ENCODE data around the gene CEP85. TPM values are rescaled to one million over a fixed set of nuclear protein-coding genes. Genes with fewer than 3 reads are reported as not detected.

CEP85 gene
- total and polyA plus RNA-seq, 10 of the 15 experiments (the other 5 are each of a cell fraction or from before 2014, with no cell fraction given): 8.4 to 26.8 (median 21.5) TPM

GRCh38 chr1:26220199-26220912 lies 13.6 kb upstream of the CEP85 start:
- in situ Hi-C loops (cut with MboI) (no loop called here), intact Hi-C loops (cut with micrococcal nuclease; ENCODE audit: unreplicated experiment) (no loop called here)
- BruUV-seq (replicated peaks): no TSS peak

More at GRCh38 chr1:26220199-26220912, 13.6 kb upstream of the CEP85 start:
- POLR2A ChIA-PET: interaction anchor here (1.2 kb wide), 1 partner anchor 14 kb away, joined by 3 read pairs; the partner anchor contains the start of gene CEP85
- Histone ChIP-seq H3K27me3 (replicated peaks in 1 of 2; ENCODE audit: control insufficient read depth in 2 of 2, insufficient read depth in 2 of 2, low read length in 1 of 2) (peaks cover 0 to 2% of the 10 kb centered on the region in 2 experiments; a peak in 2 of 4 replicates), H3K27ac (ENCODE audit: control insufficient read depth, insufficient read depth) (no peak overlapping the region), H3K79me2 (ENCODE audit: control insufficient read depth, insufficient read depth, low read length) (no peaks in the 10 kb centered on the region), H4K20me1 (ENCODE audit: control insufficient read depth, insufficient read depth) (no peaks in the 10 kb centered on the region; the same call in 1 of the 2 replicates), H3K4me3 (no peak overlapping the region), H3K4me1 (ENCODE audit: control insufficient read depth, insufficient read depth, low read length) (no peaks in the 10 kb centered on the region), H3K9ac (ENCODE audit: control insufficient read depth, insufficient read depth, low read length) (no peak overlapping the region), H3K9me3 (replicated peaks; ENCODE audit: control insufficient read depth, insufficient read depth, low read length) (no peaks in the 10 kb centered on the region), H3K4me2 (ENCODE audit: control insufficient read depth, insufficient read depth) (no peak overlapping the region), H3K36me3 (ENCODE audit: control insufficient read depth in 2 of 2, insufficient read depth in 2 of 2, low read length in 1 of 2) (no peaks in the 10 kb centered on the region), H2AFZ (ENCODE audit: control insufficient read depth, low read depth, low read length) (no peak overlapping the region)
- no peak for DNase-seq (ENCODE audit: low read depth, low spot score)
- no peak for FAIRE-seq
- TF ChIP-seq, protein P1, sequence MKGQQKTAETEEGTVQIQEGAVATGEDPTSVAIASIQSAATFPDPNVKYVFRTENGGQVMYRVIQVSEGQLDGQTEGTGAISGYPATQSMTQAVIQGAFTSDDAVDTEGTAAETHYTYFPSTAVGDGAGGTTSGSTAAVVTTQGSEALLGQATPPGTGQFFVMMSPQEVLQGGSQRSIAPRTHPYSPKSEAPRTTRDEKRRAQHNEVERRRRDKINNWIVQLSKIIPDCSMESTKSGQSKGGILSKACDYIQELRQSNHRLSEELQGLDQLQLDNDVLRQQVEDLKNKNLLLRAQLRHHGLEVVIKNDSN (IDR thresholded peaks at IDR 0.05; ENCODE audit: borderline replicate concordance, extremely low read length, insufficient read depth, low read depth, low read length): no peak
- TF ChIP-seq JUNB (IDR thresholded peaks at IDR 0.05) (no peak), RCOR1 (conservative IDR thresholded peaks at IDR 0.05; ENCODE audit: low read depth, low read length) (no peak), SP1 (IDR thresholded peaks at IDR 0.05; ENCODE audit: low read depth, low read length) (no peak), PKNOX1 (IDR thresholded peaks at IDR 0.05) (no peak)
- TF ChIP-seq, protein P2, sequence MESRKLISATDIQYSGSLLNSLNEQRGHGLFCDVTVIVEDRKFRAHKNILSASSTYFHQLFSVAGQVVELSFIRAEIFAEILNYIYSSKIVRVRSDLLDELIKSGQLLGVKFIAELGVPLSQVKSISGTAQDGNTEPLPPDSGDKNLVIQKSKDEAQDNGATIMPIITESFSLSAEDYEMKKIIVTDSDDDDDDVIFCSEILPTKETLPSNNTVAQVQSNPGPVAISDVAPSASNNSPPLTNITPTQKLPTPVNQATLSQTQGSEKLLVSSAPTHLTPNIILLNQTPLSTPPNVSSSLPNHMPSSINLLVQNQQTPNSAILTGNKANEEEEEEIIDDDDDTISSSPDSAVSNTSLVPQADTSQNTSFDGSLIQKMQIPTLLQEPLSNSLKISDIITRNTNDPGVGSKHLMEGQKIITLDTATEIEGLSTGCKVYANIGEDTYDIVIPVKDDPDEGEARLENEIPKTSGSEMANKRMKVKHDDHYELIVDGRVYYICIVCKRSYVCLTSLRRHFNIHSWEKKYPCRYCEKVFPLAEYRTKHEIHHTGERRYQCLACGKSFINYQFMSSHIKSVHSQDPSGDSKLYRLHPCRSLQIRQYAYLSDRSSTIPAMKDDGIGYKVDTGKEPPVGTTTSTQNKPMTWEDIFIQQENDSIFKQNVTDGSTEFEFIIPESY (IDR thresholded peaks at IDR 0.05): no peak
- 52% methylated on average over 27 of the region's 27 CpGs for WGBS (ENCODE audit: insufficient coverage, insufficient replicate concordance, low lambda C conversion rate, missing lambda C conversion rate)
- CTCF ChIA-PET: interaction anchor here (1.2 to 5.5 kb wide), 2 partner anchors 11 to 14 kb away, joined by 3 to 19 read pairs; partner anchors contain the start of gene CEP85
- SMC1A ChIA-PET (ENCODE audit: uncharacterized antibody, unreplicated experiment): interaction anchor here (1.1 kb wide), 1 partner anchor 13 kb away, joined by 3 read pairs; no protein-coding TSS in a partner anchor
- ATAC-seq: no peak
- RAD21 ChIA-PET (ENCODE audit: unreplicated experiment): no interaction called here
